Tongue (tissue), 2 donors: ENCODE data around the gene C10orf90. TPM values are rescaled to one million over a fixed set of nuclear protein-coding genes. Genes with fewer than 3 reads are reported as not detected.

Source experiments
- DNase-seq: peaks from one replicate; pipeline ENCODE4 v3.0.0-alpha.2; 2015
- total RNA-seq: library from RNA; depleted of rRNA; stranded (reverse); fragments of >200 nt; gene quantifications from one replicate; pipeline ENCODE4 v1.2.3, GENCODE V29; 2014

The C10orf90 gene, protein sequence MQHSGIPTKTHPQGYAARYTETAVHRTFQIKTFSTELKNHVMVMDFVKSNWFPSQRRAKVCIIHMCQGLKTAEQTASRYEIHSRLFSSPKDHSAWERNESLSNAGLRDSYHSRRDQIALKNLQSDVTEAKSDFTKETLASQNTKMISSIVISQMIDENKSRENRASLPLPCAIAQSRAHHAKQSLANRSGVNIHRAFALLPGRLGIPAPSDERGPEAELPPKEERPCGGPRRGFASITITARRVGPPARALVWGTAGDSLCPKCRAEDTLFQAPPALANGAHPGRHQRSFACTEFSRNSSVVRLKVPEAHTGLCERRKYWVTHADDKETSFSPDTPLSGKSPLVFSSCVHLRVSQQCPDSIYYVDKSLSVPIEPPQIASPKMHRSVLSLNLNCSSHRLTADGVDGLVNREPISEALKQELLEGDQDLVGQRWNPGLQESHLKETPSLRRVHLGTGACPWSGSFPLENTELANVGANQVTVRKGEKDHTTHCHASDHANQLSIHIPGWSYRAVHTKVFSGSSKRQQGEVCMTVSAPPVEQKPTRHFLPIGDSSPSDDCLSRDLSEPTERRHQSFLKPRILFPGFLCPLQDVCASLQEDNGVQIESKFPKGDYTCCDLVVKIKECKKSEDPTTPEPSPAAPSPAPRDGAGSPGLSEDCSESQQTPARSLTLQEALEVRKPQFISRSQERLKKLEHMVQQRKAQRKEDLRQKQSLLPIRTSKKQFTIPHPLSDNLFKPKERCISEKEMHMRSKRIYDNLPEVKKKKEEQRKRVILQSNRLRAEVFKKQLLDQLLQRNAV
- 3.8 TPM for total RNA-seq

DNA sequence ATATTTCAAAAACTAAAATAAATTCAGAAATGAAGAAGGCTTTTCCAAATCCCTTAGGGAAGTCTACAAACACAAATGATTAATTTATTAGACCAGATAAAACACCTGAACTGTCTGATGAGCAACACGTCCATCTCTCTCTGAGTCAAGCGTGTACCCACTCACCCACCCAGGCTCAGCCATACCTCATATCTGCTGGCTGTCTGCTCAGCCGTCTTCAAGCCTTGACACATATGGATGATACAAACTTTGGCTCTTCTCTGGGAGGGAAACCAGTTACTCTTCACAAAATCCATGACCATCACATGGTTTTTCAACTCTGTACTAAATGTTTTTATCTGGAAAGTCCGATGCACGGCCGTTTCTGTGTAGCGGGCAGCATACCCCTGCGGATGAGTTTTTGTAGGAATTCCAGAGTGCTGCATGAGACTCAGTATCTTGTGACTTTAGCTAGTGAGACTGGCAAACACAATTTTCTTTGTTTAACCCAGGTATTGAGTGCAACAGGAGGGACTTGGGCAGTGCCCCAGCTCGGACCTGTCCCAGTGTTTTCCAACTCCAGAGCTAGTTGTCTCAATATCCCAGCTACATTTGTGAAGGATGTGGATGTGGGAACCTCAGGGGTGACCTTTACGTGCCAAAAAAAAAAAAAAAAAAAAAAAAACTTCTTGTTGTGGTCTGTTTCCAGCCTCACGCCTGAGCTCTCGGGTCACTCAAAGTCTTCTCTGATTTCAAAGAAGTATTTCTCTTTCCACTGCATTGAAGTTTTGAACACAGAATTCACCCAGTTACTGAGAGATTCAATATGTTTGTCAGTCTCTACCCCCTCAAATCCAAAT is at the start of gene C10orf90:
Gene C10orf90 (minus strand): TSS at position 638 of the 839 bp plus-strand sequence. CDS start 213 bp downstream, at position 425.
- DNase-seq: no peak

DNA sequence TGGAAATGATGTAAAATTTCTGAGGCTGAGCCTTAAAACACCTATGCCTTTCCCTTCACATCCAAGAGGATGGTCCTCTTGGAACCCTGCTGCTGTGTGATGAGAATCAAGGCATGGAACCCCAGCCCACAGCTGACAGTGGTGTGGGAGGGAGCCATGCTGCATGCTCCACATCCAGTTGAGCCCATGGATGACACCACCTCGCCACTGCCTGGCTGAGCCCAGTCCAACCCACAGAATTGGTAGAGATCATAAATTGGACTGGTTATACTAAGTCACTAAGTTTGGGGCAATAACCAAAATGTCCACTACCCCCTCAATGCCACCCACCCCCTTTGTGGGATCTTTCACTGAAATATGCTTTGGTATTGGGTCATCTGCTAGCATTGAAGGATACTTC is 45.9 kb upstream of the C10orf90 start:
- DNase-seq: no peak

DNA sequence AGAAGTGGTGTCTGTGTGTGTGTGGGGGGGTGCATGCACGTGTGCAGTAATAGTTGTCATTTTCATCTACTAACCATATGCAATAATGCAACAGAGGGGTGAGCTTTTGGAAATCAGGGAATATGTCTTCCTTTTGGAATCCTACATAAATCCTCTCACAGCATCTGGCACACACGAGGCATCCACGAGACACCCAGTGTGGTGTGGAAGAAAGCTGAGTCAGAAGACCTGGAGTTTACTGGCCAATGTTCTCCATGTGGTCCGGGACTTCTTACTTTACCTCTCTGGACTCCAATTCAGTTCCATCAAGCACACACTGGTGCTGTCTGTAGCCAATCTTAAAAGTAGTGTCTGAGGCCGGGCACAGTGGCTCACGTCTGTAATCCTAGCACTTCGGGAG is 43.1 kb upstream of the C10orf90 start:
- DNase-seq: no peak

DNA sequence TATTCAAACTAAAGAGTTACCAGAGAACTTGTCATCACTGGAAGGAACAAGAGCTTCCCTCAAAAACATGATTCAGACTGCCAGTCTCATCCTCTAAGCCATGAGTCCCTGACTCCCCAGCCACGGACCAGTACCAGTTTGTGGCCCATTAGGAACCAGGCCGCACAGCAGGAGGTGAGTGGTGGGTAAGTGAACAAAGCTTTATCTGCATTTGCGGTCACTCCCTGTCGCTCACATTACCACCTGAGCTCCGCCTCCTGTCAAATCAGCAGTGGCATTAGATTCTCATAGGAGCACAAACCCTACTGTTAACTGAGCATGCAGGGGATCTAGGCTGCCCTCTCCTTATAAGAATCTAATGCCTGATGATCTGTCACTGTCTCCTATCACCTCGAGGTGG is 42.2 kb upstream of the C10orf90 start:
- DNase-seq: no peak

DNA sequence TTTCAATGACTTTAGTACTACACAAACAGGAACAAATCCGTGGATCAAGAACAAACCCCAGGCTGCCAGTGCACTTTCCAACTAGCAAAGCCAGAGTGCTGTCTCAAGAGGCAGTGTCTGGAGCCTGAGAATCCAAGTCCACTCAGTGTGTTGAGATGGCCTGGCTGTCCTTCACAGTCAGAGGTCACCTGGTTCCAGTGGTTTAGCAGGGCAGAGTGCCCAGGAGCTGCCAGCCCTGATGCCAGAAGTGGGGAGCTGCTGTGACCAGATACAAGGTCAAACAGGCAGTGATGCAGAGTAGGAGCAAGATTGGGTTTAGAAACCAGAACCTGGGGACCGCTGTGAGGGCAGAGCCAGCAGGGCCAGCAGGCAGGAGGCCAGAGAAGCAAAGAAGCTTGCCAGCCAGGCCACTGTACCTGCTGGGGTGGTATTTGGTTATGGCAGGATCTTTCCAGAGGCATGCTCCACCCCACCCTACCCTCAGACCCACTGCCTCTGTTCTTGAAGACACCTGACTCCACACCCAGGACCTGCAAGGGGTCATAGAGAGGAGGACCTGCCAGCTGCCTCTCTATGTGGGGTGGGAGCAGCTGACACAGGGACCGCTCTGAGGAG is 35.6 kb upstream of the C10orf90 start:
- DNase-seq: no peak

DNA sequence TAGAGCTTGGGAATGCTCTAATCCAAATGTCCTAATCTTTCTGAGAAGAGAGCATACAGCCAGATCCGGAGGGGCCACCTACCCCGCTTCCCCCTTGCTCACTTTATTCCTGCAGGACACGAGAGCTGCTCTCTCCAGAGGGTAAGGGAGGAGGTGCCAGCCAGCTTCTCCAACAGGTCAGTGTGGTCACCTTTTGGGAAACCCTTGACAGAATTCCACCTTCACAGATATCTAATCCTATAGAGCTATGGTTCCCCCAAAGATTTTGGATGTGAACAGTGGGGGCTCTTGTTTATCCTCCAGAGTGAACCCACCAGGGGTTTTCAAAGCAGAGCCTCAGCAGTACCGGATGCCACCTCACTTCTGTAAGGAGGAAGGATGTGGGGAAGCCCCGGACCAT is 34.6 kb upstream of the C10orf90 start:
- no peak for DNase-seq

DNA sequence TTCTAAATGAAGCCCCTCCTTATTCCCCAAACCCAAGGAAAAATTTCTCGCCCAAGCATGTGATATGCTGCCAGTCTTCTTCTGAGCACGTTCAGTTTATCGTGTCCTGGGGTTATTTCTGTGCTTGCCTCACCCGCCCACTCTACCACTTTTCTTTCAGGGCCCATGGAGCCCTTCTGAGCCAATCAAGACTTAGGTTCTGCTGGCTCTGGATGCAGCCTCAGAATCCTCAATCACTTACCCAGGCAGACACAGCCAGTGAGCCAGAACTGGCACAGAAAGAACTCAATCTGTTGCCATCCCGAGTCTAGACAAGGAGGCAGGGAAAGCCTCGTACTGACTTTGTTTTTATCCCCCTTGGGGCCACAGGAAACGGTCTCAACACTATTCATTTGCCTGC is 34.2 kb upstream of the C10orf90 start:
- DNase-seq: no peak

DNA sequence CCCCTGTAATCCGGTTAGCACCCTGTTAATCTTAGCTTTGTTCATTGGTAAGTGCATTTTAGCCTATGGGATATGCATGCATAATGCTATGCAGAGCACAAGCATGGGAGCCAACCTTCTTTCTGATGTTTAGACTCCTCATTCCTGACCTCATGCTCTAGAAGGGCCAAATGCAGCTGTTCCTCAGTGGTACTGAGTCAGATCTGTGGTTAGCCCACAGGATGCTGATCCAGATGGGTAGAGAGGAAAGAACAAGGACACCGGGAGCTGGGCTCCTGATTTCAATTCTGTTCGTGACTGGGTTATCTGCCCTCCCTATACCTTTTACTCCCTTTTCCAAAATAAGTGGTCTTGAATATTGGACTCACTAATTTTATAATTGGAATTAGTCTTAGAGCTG is 31.7 kb upstream of the C10orf90 start:
- no peak for DNase-seq

DNA sequence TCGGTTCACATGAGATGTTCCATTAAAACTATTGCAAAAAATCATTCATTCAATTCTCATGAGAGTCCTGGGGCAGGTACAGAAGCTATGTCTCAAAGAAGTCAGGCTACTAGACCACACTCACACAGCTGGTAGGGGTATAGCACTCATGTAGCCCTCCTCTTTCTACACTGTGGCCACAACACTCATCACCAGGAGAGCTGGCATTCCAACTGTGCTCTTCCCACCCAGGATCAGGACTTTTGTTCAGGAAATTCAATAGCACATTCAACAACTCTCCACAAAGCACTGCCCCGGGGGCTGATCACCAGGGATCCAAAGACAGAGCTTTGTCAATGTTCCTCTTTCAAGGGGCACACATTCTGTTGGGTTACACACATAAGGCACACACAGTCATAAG is 31.0 kb upstream of the C10orf90 start:
- no peak for DNase-seq

DNA sequence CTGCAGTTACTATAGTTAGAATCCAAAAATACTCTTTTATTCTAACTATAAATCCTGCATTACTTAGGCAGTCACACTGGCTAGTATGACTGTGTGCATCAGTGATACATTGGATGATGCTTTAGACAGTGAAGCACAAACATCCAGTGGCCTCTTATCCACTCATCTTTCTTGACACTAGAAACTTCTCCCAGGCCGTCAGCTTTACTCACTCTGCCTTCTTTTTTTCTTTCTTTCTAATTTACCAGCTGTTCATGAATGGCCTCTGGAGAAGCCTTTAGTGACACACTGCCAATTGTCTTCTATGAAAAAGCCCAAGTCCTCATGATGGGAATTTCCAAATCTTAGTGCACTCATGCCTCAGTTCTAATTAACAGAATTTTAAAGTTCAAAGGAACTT is 26.2 kb upstream of the C10orf90 start:
- no peak for DNase-seq

DNA sequence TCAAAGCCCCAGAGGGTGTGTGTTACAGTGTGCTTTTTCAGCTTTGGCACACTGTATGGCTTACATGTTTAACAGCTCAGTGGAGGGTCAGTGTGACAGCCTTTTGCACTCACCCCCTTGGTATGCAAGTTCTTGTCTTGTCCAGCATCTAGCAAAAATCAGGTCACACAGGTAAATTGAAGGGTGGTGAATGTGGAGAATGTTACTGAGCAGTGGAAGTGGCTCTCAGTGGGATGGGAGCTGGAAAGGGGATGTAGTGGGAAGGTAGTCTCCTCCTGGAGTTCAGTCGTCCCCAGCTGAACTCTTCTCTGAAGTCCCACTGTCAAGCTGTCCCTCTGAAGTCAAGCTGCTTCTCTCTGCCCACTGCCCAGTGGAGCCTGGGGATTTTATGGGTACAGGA is 21.0 kb upstream of the C10orf90 start:
- DNase-seq: no peak

DNA sequence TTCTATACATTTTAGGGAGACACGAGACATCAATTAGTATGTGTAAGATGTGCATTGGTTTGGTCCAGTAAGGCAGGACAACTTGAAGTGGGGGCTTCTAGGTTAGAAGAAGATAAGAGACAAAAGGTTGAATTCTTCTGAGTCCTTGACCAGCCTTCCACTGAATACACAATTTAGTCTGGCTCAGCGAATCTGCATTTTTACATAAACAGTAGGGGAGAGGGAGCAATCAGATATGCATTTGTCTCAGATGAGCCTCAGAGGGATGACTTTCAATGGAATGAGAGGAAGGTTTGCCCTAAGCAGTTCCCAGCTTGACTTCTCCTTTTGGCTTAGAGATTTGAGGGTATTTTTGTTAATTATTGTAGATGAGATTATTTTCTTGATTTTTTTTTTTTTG is 20.0 kb upstream of the C10orf90 start:
- no peak for DNase-seq

DNA sequence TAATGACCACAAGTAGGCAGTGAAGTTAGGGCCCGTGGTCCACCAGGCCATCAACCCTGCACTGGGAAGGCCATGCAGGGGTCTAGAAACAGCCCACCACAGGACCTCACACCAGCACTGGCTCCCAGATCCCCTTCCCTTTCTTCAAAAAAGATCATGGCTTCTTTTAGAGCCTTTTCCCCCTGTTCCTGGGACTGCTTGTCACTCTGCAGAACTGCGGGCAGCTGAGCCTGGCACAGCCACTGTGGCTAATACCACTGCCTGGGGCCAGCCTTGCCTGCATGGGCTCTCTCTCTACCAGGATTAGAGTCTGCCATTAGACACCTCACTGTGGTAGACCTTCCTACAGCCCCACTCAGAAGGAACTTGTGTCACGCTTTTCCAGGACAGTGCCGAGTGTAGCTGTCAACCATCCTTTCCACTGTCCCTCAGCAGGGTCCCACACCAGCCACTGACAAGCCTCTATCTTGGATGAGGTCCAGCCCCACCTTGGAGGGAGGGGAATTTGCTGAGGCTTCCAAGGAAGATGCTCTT is 19.0 kb upstream of the C10orf90 start:
- no peak for DNase-seq

DNA sequence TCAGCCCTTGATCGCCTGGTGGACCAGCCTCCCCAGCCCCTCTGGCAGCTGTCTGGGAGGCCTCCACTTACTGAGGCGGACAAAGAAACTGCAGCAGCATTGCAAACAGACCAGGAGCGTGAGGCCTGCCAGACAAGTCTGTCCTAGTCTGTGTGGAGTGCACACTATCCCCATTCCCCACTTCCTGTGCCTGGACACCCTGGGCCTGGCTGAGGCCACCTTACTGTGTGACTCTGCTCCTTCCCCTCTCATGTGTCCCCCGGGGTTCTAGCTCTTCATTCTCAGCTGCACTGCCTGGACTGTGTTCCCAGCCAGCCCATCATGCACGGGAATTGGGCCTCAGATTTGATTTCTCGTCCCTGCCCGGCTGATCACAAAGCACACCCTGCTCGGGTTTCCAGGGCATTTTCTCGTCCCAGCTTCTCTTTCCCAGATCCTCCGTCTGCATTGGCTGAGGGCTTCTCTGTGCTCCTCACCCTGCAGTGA is 16.7 kb upstream of the C10orf90 start:
- peak; percentile 49 for DNase-seq

DNA sequence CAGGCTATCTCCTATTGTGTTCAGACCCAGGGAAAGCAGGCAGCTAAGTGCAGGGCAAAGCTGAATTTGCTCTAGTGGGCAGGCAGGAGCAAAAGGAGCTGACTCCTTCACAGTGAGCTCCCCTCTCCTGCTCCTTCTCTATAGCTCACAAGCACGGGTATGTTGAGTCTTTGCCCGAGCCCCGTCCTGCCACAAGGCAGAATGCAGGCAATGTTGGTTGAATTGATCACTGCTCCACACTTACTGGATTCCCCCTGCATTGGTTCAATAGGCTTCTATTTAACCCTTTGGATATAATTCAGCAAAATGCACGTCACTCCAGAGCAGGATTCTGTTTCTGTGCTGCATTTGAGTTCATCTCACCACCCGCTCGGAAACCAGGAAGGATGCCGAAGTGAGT is 16.2 kb upstream of the C10orf90 start:
- no peak for DNase-seq

DNA sequence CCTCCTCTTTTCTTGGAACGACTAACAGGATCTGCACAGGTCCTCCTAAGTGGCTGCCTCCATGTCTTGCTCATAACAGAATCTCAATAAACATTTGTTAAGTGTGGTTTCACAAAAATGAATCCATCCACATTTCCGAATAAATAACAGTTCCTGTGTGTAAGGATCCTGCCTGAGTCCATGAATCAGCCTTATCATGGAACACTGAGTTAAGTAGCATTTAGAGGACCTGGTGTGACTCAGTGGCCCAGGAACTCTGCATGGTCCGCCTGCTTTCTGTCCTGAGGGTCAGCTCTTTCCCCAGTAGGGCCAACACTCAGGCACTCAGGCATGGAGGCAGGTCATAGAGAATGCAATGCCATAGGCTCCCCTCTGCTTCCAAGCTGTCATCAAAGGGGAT is 15.8 kb upstream of the C10orf90 start:
- no peak for DNase-seq

DNA sequence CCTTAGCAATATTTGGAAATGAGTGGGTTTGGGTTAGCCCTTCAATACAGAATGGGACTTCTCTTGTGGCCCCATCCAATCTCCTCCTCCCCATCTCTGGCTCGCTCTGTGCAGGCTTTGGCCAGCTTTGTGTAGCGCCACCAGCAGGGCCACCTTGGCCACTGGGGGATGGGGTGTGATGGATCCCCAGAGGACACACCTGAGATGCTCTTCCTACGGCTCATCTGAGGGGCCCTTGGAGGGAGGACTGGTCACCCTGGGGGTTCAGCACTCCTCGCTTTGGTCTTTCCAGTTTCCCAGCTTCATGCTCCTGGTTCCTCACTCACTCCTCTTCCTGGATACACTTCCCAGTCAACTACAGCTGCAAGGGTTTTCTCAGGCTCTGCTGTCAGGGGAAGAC is 15.3 kb upstream of the C10orf90 start:
- no peak for DNase-seq

DNA sequence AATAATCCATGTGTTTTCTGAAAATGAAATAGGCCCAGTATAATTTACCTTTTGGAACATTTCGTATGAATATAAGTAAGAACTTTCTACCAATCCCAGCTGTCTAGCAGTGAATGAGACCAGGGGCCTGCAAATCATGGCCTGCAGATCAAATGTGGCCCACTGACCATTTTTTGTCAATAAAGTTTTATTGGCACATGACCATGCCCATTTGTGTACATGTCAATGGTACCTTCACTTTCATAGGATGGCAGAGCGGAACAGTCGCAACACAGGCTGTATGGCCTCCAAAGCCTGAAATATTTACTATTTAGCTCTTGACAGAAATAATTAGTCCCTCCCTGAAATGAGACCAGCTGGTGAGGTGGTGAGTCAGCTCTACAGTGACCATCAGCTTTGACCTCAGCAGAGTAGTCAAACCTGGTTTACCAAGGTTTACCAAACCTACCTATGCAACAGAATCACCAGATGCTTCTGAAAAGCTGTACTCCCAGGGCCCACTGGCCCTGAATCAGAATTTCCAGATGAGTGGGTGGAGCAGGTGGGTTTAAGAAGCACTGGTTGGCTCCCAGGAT is 13.8 kb upstream of the C10orf90 start:
- no peak for DNase-seq

DNA sequence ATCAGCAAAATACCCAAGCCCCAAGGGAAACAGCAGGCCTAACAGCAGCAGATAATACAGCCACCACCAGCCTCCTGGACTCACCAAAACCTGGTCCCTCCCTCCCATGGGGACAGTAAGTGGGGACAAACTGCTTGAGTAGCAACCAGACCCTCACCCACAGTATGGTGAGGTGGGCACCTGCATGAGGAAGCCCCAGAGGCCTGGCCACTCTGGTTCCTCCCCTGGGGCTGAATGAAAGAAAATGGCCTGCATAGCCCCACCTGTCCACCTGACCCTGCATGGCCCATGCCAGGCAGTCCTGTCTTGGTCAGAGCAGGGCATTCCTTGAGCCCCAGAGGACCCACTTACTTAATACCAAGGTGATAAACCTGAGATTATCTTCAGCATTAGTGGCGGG is 13.0 kb upstream of the C10orf90 start:
- DNase-seq: no peak

DNA sequence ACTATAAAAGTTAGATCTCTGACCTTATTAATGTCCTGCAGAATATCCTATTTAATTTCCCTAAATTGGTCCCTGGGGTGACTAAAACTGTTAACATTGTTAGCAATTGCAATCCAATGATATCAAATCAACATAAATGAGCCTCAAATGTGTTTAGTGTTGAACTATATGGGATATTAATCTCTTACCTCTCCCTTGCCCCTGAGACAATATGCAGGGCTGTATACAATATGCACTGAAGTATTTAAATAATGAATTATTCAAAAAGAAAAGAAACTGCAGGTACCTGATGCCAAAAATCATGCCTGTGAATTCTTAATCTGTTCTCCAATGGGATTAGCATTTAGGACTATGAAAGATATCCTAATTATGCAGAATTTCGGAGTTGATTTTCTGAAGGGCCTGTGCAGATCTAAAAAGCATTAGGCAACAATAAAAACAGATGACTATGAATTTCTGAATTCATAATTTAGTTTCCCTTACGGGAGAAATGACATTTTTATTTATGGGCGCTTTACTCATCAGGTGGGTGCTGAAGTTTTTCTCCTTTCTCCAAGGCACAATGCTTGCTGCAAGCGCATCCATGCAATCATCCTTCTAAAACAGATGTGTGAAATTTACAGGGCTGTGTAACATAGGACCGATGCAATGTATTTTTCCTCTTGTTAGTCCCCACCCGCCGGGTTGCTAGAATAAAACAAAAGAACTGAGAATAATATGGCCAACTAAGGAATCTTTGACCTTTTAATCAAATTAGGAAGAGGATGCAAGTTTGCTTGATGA is 5.4 kb upstream of the C10orf90 start:
- DNase-seq: no peak
